Measurements from ENCODE around the gene TRMU.

The TRMU gene, protein sequence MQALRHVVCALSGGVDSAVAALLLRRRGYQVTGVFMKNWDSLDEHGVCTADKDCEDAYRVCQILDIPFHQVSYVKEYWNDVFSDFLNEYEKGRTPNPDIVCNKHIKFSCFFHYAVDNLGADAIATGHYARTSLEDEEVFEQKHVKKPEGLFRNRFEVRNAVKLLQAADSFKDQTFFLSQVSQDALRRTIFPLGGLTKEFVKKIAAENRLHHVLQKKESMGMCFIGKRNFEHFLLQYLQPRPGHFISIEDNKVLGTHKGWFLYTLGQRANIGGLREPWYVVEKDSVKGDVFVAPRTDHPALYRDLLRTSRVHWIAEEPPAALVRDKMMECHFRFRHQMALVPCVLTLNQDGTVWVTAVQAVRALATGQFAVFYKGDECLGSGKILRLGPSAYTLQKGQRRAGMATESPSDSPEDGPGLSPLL

DNA sequence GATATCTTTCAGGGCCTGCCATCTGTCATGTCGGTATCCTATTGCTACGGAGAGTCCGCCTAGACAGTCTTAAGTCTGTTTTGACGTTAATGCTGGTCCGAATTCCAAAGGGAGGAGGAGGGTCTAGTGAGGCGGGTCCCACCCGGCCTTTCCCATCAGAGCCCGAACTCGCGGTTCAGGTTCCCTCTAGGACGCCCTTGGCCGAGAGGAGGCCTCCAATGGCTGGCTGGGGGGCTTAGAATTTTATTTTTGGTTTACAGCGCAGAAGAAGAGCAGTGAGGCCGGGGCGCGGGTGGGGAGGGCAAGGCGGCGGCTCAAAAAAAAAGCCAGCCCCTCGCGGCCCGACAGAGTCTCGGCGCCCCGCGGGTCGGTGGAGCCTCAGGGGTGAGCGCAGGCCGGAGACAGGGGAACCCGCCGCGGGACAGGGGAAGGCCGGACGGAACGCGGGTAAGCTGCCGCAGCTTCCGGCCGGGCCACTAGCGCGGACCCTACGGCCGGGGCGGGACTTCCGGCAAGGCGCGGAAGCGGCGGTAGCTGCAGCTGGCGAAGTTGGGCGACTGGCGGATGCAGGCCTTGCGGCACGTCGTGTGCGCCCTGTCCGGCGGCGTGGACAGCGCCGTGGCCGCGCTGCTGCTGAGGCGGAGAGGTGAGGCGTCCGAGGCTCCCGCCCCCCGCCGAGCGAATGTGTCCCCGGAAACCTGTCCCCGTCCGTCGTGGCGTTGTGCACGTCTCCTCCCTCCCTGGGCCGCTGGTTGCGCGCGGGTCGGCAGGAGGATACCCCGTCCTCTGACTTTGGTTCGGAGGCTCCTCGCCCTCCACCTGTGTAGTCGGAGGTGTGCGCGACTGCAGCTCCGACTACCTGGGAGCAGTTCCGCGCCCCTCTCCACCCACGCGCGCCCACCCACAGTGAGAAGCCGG is at the start of gene TRMU:
TSS of gene TRMU (plus strand) at position 514 of the 918 bp plus-strand sequence. CDS start at position 565, 51 bp downstream.
- peak; percentile 55 for DNase-seq (ENCODE audit: low read depth, low spot score)
- H3K9me3 ChIP-seq (ENCODE audit: control insufficient read depth, insufficient read depth, low read length): no peaks in the 10 kb centered on the region
- peaks cover 3% of the 10 kb centered on the region; the same call in 1 of the 2 replicates for H3K4me1 ChIP-seq (ENCODE audit: control insufficient read depth, insufficient read depth, low read length)
- WGBS (ENCODE audit: insufficient coverage, insufficient read length): no CpG with 5 or more reads among the region's 93 CpGs
- H3K27me3 ChIP-seq (ENCODE audit: control insufficient read depth, insufficient read depth, low read length): no peaks in the 10 kb centered on the region
- H3K27ac ChIP-seq (ENCODE audit: low read length): no peak within 1 kb of the TSS
- H3K4me3 ChIP-seq (ENCODE audit: low read length): peak within 1 kb of the TSS; percentile 68
- H3K36me3 ChIP-seq (ENCODE audit: control insufficient read depth, insufficient read depth, low read length): peaks cover 18% of the 10 kb centered on the region

- no peak overlapping the region for H3K4me3 ChIP-seq (ENCODE audit: low read length)
- no peaks in the 10 kb centered on the region for H3K27me3 ChIP-seq (ENCODE audit: control insufficient read depth, insufficient read depth, low read length)
- H3K27ac ChIP-seq (ENCODE audit: low read length): no peak overlapping the region
- H3K4me1 ChIP-seq (ENCODE audit: control insufficient read depth, insufficient read depth, low read length): no peaks in the 10 kb centered on the region
- DNase-seq (ENCODE audit: low read depth, low spot score): no peak
- H3K36me3 ChIP-seq (ENCODE audit: control insufficient read depth, insufficient read depth, low read length): no peaks in the 10 kb centered on the region; the same call in 1 of the 2 replicates
- H3K9me3 ChIP-seq (ENCODE audit: control insufficient read depth, insufficient read depth, low read length): no peaks in the 10 kb centered on the region
- WGBS (ENCODE audit: insufficient coverage, insufficient read length): no CpG with 5 or more reads among the region's 3 CpGs
Observed at GRCh38 chr22:46286006-46286405, 49.5 kb upstream of the TRMU start.

DNA sequence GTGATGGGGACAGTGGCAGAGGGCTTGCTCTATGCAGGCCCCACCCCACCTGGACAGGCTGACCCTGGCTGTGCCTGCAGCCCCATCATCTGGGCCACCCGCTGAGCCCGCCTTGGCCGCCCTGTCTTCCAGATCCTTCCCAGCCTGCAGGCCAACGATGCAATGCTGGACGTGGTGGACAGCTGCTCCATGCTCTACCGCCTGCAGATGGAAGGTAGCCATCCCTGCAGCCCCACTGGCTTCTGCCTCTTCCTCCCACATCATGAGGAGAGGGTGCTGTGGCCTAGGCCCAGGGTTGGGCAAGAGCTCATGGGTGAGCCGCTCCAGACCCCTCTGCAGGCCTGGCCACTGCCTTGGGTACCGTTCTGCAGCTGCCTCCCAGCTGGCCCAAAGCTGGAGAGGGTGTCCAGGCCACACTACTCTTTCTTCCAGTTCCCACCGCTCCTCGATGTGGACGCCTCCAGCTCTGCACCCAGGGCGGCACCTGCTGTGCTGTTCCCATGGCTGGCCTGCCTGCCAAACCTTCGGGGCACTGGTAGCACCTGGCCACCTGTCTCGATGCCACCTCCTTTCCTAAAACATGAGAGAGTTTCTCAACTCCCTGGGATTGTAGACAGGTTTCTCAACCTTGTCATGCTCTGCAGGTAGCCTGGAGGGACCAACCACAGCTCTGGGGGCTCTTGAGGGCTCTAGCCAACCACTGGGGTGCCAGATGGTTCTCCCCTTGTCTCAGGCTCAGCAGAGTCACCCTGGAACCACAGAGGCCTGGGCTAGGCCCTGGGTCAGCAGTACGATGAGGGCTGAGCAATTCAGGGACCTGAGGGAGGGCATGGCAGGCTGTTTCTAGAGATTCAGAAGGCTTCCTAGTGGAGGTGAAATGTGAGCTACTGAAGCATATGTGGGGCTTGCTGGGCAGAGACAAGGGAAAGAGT is 48.3 kb upstream of the TRMU start:
- H3K36me3 ChIP-seq (ENCODE audit: control insufficient read depth, insufficient read depth, low read length): no peaks in the 10 kb centered on the region; the same call in 1 of the 2 replicates
- no peaks in the 10 kb centered on the region for H3K27me3 ChIP-seq (ENCODE audit: control insufficient read depth, insufficient read depth, low read length)
- no CpG with 5 or more reads among the region's 15 CpGs for WGBS (ENCODE audit: insufficient coverage, insufficient read length)
- H3K4me3 ChIP-seq (ENCODE audit: low read length): no peak overlapping the region
- DNase-seq (ENCODE audit: low read depth, low spot score): no peak
- no peaks in the 10 kb centered on the region for H3K9me3 ChIP-seq (ENCODE audit: control insufficient read depth, insufficient read depth, low read length)
- H3K4me1 ChIP-seq (ENCODE audit: control insufficient read depth, insufficient read depth, low read length): no peaks in the 10 kb centered on the region
- no peak overlapping the region for H3K27ac ChIP-seq (ENCODE audit: low read length)

- H3K9me3 ChIP-seq (ENCODE audit: control insufficient read depth, insufficient read depth, low read length): no peaks in the 10 kb centered on the region
- H3K36me3 ChIP-seq (ENCODE audit: control insufficient read depth, insufficient read depth, low read length): peaks cover 3% of the 10 kb centered on the region; the same call in 1 of the 2 replicates
- no peaks in the 10 kb centered on the region for H3K27me3 ChIP-seq (ENCODE audit: control insufficient read depth, insufficient read depth, low read length)
- no peak overlapping the region for H3K4me3 ChIP-seq (ENCODE audit: low read length)
- WGBS (ENCODE audit: insufficient coverage, insufficient read length): no CpG with 5 or more reads among the region's 24 CpGs
- no peak overlapping the region for H3K27ac ChIP-seq (ENCODE audit: low read length)
- no peak for DNase-seq (ENCODE audit: low read depth, low spot score)
- no peaks in the 10 kb centered on the region for H3K4me1 ChIP-seq (ENCODE audit: control insufficient read depth, insufficient read depth, low read length)
Observed at GRCh38 chr22:46287873-46288751, 47.4 kb upstream of the TRMU start.

DNA sequence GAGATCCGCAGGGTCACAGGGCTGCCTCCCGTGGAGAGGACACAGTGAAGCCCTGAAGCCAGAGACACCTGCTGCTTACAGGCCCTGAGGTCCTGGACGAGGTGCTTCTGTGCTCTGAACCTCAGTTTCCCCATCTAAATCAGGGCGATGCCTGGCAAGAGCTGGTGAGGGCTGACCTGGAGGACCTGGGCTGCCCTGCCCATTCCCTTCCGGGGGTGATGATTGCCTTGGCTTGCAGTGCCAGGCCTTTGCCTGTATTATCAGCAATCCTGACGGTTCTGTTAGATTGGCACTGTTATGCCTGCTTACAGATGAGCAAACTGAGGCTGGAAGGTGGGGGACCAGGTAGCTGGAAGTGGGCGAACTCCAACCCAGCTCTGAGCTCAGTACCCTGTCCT is 46.7 kb upstream of the TRMU start:
- Histone ChIP-seq H3K9me3 (ENCODE audit: control insufficient read depth, insufficient read depth, low read length) (no peaks in the 10 kb centered on the region), H3K27ac (ENCODE audit: low read length) (no peak overlapping the region), H3K4me3 (ENCODE audit: low read length) (no peak overlapping the region), H3K4me1 (ENCODE audit: control insufficient read depth, insufficient read depth, low read length) (no peaks in the 10 kb centered on the region), H3K36me3 (ENCODE audit: control insufficient read depth, insufficient read depth, low read length) (peaks cover 3% of the 10 kb centered on the region; the same call in 1 of the 2 replicates), H3K27me3 (ENCODE audit: control insufficient read depth, insufficient read depth, low read length) (no peaks in the 10 kb centered on the region)
- whole genome bisulfite sequencing (ENCODE audit: insufficient coverage, insufficient read length): no CpG with 5 or more reads among the region's 7 CpGs
- DNase-seq (ENCODE audit: low read depth, low spot score): no peak

GRCh38 chr22:46289244-46289891 is 46.1 kb upstream of the TRMU start:
- WGBS (ENCODE audit: insufficient coverage, insufficient read length): no CpG with 5 or more reads among the region's 33 CpGs
- Histone ChIP-seq H3K4me1 (ENCODE audit: control insufficient read depth, insufficient read depth, low read length) (no peaks in the 10 kb centered on the region), H3K36me3 (ENCODE audit: control insufficient read depth, insufficient read depth, low read length) (peaks cover 3% of the 10 kb centered on the region; the same call in 1 of the 2 replicates)

DNA sequence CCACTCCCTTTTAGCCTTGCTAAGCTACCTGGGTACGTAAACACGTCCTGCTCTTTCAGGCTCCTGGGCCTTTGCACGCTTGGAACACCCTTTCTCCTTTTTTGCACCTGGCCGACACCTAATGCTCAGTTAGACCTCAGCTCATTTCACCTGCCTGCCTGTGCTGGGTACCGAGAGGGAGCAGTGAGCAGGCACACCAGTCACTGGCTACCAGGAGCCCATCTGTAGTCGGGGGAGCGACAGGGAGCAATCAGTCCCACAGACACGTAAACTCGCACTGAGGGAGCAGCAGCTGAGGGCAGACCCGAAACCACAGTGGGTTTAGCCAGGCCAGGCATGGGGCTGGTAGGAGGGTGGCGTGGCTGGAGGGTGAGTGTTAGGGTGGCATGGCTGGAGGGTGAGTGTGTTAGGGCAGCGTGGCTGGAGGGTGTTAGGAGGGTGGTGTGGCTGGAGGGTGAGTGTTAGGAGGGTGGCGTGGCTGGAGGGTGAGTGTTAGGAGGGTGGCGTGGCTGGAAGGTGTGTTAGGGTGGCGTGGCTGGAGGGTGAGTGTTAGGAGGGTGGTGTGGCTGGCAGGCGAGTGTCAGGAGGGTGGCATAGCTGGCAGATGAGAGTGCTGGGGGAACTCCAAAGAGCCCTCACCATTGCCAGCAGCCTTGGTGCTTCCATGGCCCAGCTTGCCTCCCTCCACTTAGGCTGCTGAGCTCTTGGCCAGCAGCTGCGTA is 45.2 kb upstream of the TRMU start:
- no peak overlapping the region for H3K27ac ChIP-seq (ENCODE audit: low read length)
- H3K27me3 ChIP-seq (ENCODE audit: control insufficient read depth, insufficient read depth, low read length): no peaks in the 10 kb centered on the region
- peaks cover 3% of the 10 kb centered on the region; the same call in 1 of the 2 replicates for H3K36me3 ChIP-seq (ENCODE audit: control insufficient read depth, insufficient read depth, low read length)

More at GRCh38 chr22:46289244-46289891, 46.1 kb upstream of the TRMU start:
- Histone ChIP-seq H3K4me3 (ENCODE audit: low read length) (no peak overlapping the region), H3K27ac (ENCODE audit: low read length) (no peak overlapping the region), H3K27me3 (ENCODE audit: control insufficient read depth, insufficient read depth, low read length) (no peaks in the 10 kb centered on the region), H3K9me3 (ENCODE audit: control insufficient read depth, insufficient read depth, low read length) (no peaks in the 10 kb centered on the region)
- no peak for DNase-seq (ENCODE audit: low read depth, low spot score)

DNA sequence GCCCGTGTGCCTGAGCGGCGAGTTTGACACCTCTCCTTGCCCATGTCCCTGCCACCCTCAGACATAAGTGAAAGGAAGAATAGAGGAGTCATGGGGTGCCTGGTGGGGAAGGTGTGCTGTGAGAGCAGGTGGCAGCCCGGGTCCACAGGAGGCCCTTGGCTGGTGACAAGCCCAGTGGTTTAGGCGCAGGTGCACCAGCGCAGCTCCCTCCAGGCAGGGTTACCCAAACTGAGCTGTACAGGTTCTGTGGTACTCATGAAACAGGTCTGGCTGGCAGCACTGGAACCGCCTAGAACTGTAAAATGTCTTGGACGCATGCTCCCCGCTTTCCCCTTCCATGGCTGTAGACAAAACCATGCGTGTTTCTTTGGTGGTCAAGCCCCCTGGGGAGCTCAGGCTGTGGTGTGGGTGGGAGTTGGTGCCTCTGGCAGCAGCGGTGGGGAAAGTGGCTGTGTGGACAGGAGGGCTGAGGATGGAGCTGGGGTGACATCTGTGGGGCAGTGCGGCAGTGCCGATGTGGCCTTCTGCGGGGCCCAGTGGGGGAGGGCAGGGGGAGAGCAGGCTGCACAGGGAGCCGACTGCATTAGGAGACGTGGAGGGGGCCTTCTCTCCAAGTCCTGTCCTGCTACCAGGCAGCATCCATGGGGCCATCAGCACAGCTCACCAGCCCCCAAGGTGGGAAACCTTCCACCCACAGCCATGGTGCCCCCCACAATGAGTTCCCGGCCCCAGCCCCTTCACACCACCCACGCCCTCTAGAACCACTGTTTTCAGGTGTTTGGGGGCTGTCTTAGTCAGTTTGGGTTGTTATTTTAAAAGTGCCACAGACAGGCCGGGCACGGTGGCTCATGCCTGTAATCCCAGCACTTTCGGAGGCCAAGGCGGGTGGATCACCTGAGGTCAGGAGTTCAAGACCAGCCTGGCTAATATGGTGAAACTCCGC is 44.4 kb upstream of the TRMU start:
- DNase-seq (ENCODE audit: low read depth, low spot score): no peak
- no peaks in the 10 kb centered on the region for H3K9me3 ChIP-seq (ENCODE audit: control insufficient read depth, insufficient read depth, low read length)
- no peak overlapping the region for H3K27ac ChIP-seq (ENCODE audit: low read length)
- H3K4me3 ChIP-seq (ENCODE audit: low read length): no peak overlapping the region
- H3K27me3 ChIP-seq (ENCODE audit: control insufficient read depth, insufficient read depth, low read length): no peaks in the 10 kb centered on the region
- peaks cover 3% of the 10 kb centered on the region; the same call in 1 of the 2 replicates for H3K36me3 ChIP-seq (ENCODE audit: control insufficient read depth, insufficient read depth, low read length)
- no peaks in the 10 kb centered on the region for H3K4me1 ChIP-seq (ENCODE audit: control insufficient read depth, insufficient read depth, low read length)
- no CpG with 5 or more reads among the region's 23 CpGs for WGBS (ENCODE audit: insufficient coverage, insufficient read length)

More for the DNA sequence above, 45.2 kb upstream of the TRMU start:
- WGBS (ENCODE audit: insufficient coverage, insufficient read length): no CpG with 5 or more reads among the region's 17 CpGs
- no peak for DNase-seq (ENCODE audit: low read depth, low spot score)
- H3K4me1 ChIP-seq (ENCODE audit: control insufficient read depth, insufficient read depth, low read length): no peaks in the 10 kb centered on the region
- H3K4me3 ChIP-seq (ENCODE audit: low read length): no peak overlapping the region
- no peaks in the 10 kb centered on the region for H3K9me3 ChIP-seq (ENCODE audit: control insufficient read depth, insufficient read depth, low read length)

Measured in iPS DF 6.9 (cell line).